ENCODE measurements around the gene TPK1.
"Not testable (repeated sequence)": the region's sequence is repeated elsewhere in the genome, so short reads cannot be mapped to it uniquely, and the experiment has no call there.

Gene TPK1

GRCh38 chr7:144596953-144597352, 238.9 kb downstream of the TPK1 start:
- Histone ChIP-seq H2AFZ (ENCODE audit: low read depth, low read length) (no peak overlapping the region), H3K4me3 (ENCODE audit: low read length) (no peak overlapping the region)

GRCh38 chr7:144594580-144594979, 241.3 kb downstream of the TPK1 start:
- Histone ChIP-seq H3K36me3 (ENCODE audit: insufficient read depth, low read length) (no peaks in the 10 kb centered on the region), H3K9me3 (ENCODE audit: low read length) (no peaks in the 10 kb centered on the region), H2AFZ (ENCODE audit: low read depth, low read length) (no peak overlapping the region)

More at GRCh38 chr7:144596953-144597352, 238.9 kb downstream of the TPK1 start:
- Histone ChIP-seq H3K27me3 (ENCODE audit: insufficient read depth, low read length) (no peaks in the 10 kb centered on the region), H3K9me3 (ENCODE audit: low read length) (no peaks in the 10 kb centered on the region), H3K36me3 (ENCODE audit: insufficient read depth, low read length) (no peaks in the 10 kb centered on the region), H3K4me1 (ENCODE audit: insufficient read depth, low read length) (no peaks in the 10 kb centered on the region)

GRCh38 chr7:144588559-144589051, 247.2 kb downstream of the TPK1 start:
- no peaks in the 10 kb centered on the region for H3K27me3 ChIP-seq (ENCODE audit: insufficient read depth, low read length)
- H3K9me3 ChIP-seq (ENCODE audit: low read length): no peaks in the 10 kb centered on the region
- H3K36me3 ChIP-seq (ENCODE audit: insufficient read depth, low read length): no peaks in the 10 kb centered on the region
- no peaks in the 10 kb centered on the region for H3K4me1 ChIP-seq (ENCODE audit: insufficient read depth, low read length)
- no peak overlapping the region for H3K4me3 ChIP-seq (ENCODE audit: low read length)
- H2AFZ ChIP-seq (ENCODE audit: low read depth, low read length): no peak overlapping the region

More at GRCh38 chr7:144594580-144594979, 241.3 kb downstream of the TPK1 start:
- Histone ChIP-seq H3K27me3 (ENCODE audit: insufficient read depth, low read length) (no peaks in the 10 kb centered on the region), H3K4me1 (ENCODE audit: insufficient read depth, low read length) (no peaks in the 10 kb centered on the region), H3K4me3 (ENCODE audit: low read length) (no peak overlapping the region)

- Histone ChIP-seq H3K9me3 (ENCODE audit: low read length) (no peaks in the 10 kb centered on the region), H3K36me3 (ENCODE audit: insufficient read depth, low read length) (no peaks in the 10 kb centered on the region), H3K27me3 (ENCODE audit: insufficient read depth, low read length) (no peaks in the 10 kb centered on the region), H2AFZ (ENCODE audit: low read depth, low read length) (no peak overlapping the region), H3K4me1 (ENCODE audit: insufficient read depth, low read length) (no peaks in the 10 kb centered on the region), H3K4me3 (ENCODE audit: low read length) (no peak overlapping the region)
Measured at GRCh38 chr7:144587701-144588100, 248.2 kb downstream of the TPK1 start.

- no peak overlapping the region for H2AFZ ChIP-seq (ENCODE audit: low read depth, low read length)
- H3K4me1 ChIP-seq (ENCODE audit: insufficient read depth, low read length): no peaks in the 10 kb centered on the region
- H3K36me3 ChIP-seq (ENCODE audit: insufficient read depth, low read length): no peaks in the 10 kb centered on the region
- no peak overlapping the region for H3K4me3 ChIP-seq (ENCODE audit: low read length)
- no peaks in the 10 kb centered on the region for H3K27me3 ChIP-seq (ENCODE audit: insufficient read depth, low read length)
- H3K9me3 ChIP-seq (ENCODE audit: low read length): no peaks in the 10 kb centered on the region
Measured at GRCh38 chr7:144584726-144585125, 251.1 kb downstream of the TPK1 start.

GRCh38 chr7:144579687-144580086, 256.2 kb downstream of the TPK1 start:
- H3K4me3 ChIP-seq (ENCODE audit: low read length): no peak overlapping the region
- H2AFZ ChIP-seq (ENCODE audit: low read depth, low read length): no peak overlapping the region
- no peaks in the 10 kb centered on the region for H3K36me3 ChIP-seq (ENCODE audit: insufficient read depth, low read length)
- H3K4me1 ChIP-seq (ENCODE audit: insufficient read depth, low read length): no peaks in the 10 kb centered on the region
- H3K27me3 ChIP-seq (ENCODE audit: insufficient read depth, low read length): no peaks in the 10 kb centered on the region
- H3K9me3 ChIP-seq (ENCODE audit: low read length): no peaks in the 10 kb centered on the region

- Histone ChIP-seq H3K4me3 (ENCODE audit: low read length) (no peak overlapping the region), H3K9me3 (ENCODE audit: low read length) (no peaks in the 10 kb centered on the region), H3K36me3 (ENCODE audit: insufficient read depth, low read length) (no peaks in the 10 kb centered on the region), H2AFZ (ENCODE audit: low read depth, low read length) (no peak overlapping the region), H3K27me3 (ENCODE audit: insufficient read depth, low read length) (no peaks in the 10 kb centered on the region), H3K4me1 (ENCODE audit: insufficient read depth, low read length) (no peaks in the 10 kb centered on the region)
Measured at GRCh38 chr7:144575456-144575855, 260.4 kb downstream of the TPK1 start.

GRCh38 chr7:144574753-144575152, 261.1 kb downstream of the TPK1 start:
- not testable (repeated sequence) for H3K4me3 ChIP-seq (ENCODE audit: low read length); H3K4me1 ChIP-seq (ENCODE audit: insufficient read depth, low read length); H3K9me3 ChIP-seq (ENCODE audit: low read length); H3K36me3 ChIP-seq (ENCODE audit: insufficient read depth, low read length); H3K27me3 ChIP-seq (ENCODE audit: insufficient read depth, low read length); H2AFZ ChIP-seq (ENCODE audit: low read depth, low read length)

GRCh38 chr7:144568233-144568632, 267.6 kb downstream of the TPK1 start:
- H3K4me3 ChIP-seq (ENCODE audit: low read length): no peak overlapping the region
- no peaks in the 10 kb centered on the region for H3K27me3 ChIP-seq (ENCODE audit: insufficient read depth, low read length)
- no peak overlapping the region for H2AFZ ChIP-seq (ENCODE audit: low read depth, low read length)
- H3K36me3 ChIP-seq (ENCODE audit: insufficient read depth, low read length): no peaks in the 10 kb centered on the region
- no peaks in the 10 kb centered on the region for H3K4me1 ChIP-seq (ENCODE audit: insufficient read depth, low read length)
- H3K9me3 ChIP-seq (ENCODE audit: low read length): no peaks in the 10 kb centered on the region

- no peak overlapping the region for H3K4me3 ChIP-seq (ENCODE audit: low read length)
- no peak overlapping the region for H2AFZ ChIP-seq (ENCODE audit: low read depth, low read length)
- no peaks in the 10 kb centered on the region for H3K4me1 ChIP-seq (ENCODE audit: insufficient read depth, low read length)
- H3K36me3 ChIP-seq (ENCODE audit: insufficient read depth, low read length): no peaks in the 10 kb centered on the region
- H3K27me3 ChIP-seq (ENCODE audit: insufficient read depth, low read length): no peaks in the 10 kb centered on the region
- H3K9me3 ChIP-seq (ENCODE audit: low read length): no peaks in the 10 kb centered on the region
Measured at GRCh38 chr7:144565586-144565985, 270.3 kb downstream of the TPK1 start.

GRCh38 chr7:144549861-144550260, 286.0 kb downstream of the TPK1 start:
- Histone ChIP-seq H3K36me3 (ENCODE audit: insufficient read depth, low read length) (no peaks in the 10 kb centered on the region), H3K4me3 (ENCODE audit: low read length) (no peak overlapping the region), H3K27me3 (ENCODE audit: insufficient read depth, low read length) (no peaks in the 10 kb centered on the region), H3K4me1 (ENCODE audit: insufficient read depth, low read length) (no peaks in the 10 kb centered on the region), H2AFZ (ENCODE audit: low read depth, low read length) (no peak overlapping the region), H3K9me3 (ENCODE audit: low read length) (no peaks in the 10 kb centered on the region)

- Histone ChIP-seq H3K4me3 (ENCODE audit: low read length) (no peak overlapping the region), H3K4me1 (ENCODE audit: insufficient read depth, low read length) (no peaks in the 10 kb centered on the region), H2AFZ (ENCODE audit: low read depth, low read length) (no peak overlapping the region), H3K9me3 (ENCODE audit: low read length) (no peaks in the 10 kb centered on the region), H3K36me3 (ENCODE audit: insufficient read depth, low read length) (no peaks in the 10 kb centered on the region), H3K27me3 (ENCODE audit: insufficient read depth, low read length) (no peaks in the 10 kb centered on the region)
Measured at GRCh38 chr7:144548556-144548955, 287.3 kb downstream of the TPK1 start.

- H3K9me3 ChIP-seq (ENCODE audit: low read length): no peaks in the 10 kb centered on the region
- no peaks in the 10 kb centered on the region for H3K4me1 ChIP-seq (ENCODE audit: insufficient read depth, low read length)
- H3K4me3 ChIP-seq (ENCODE audit: low read length): no peak overlapping the region
Measured at GRCh38 chr7:144547888-144548287, 288.0 kb downstream of the TPK1 start.

GRCh38 chr7:144546782-144547181, 289.1 kb downstream of the TPK1 start:
- Histone ChIP-seq H3K27me3 (ENCODE audit: insufficient read depth, low read length) (no peaks in the 10 kb centered on the region), H3K4me3 (ENCODE audit: low read length) (no peak overlapping the region), H2AFZ (ENCODE audit: low read depth, low read length) (no peak overlapping the region), H3K9me3 (ENCODE audit: low read length) (no peaks in the 10 kb centered on the region), H3K36me3 (ENCODE audit: insufficient read depth, low read length) (no peaks in the 10 kb centered on the region), H3K4me1 (ENCODE audit: insufficient read depth, low read length) (no peaks in the 10 kb centered on the region)

More at GRCh38 chr7:144547888-144548287, 288.0 kb downstream of the TPK1 start:
- no peak overlapping the region for H2AFZ ChIP-seq (ENCODE audit: low read depth, low read length)
- H3K36me3 ChIP-seq (ENCODE audit: insufficient read depth, low read length): no peaks in the 10 kb centered on the region
- no peaks in the 10 kb centered on the region for H3K27me3 ChIP-seq (ENCODE audit: insufficient read depth, low read length)
